Common myeloid progenitor, CD34-positive (primary cell): ENCODE measurements around the gene RPL36.

Experiments used
- CTCF ChIA-PET: fragments of 350-600 bp; sonication (Branson Sonifier 250); formaldehyde crosslinking; loops from one replicate; lab custom pipeline; 2021; ENCODE audit warnings: antibody characterized with exemption; lab: Charles Lee
- POLR2A ChIA-PET: fragments of 350-600 bp; sonication (Branson Sonifier 250); formaldehyde crosslinking; loops from one replicate; lab custom pipeline; 2021; ENCODE audit warnings: antibody characterized with exemption; lab: Charles Lee
- DNase-seq, 3 donors: peaks; one replicate each; pipeline versions ENCODE4 v3.0.0 to v3.0.0-alpha.2; 2013
- H3K27ac ChIP-seq, 2 experiments: 1 replicate in 1 of 2; 2 replicates in 1 of 2; pipeline ENCODE4 v1.7.0; 2013; ENCODE audit warnings: inconsistent platforms in 2 of 2, low read length in 2 of 2, mild to moderate bottlenecking in 2 of 2, low read depth in 1 of 2, moderate library complexity in 1 of 2; ENCODE audit not compliant: severe bottlenecking in 2 of 2, insufficient read depth in 1 of 2, poor library complexity in 1 of 2
- H3K27me3 ChIP-seq, 5 experiments: replicated peaks in 2 of 5; 1 replicate in 3 of 5; 2 replicates in 2 of 5; pipeline versions ENCODE4 v1.6.1 to v1.7.0; 2013; ENCODE audit warnings: low read length in 4 of 5, mild to moderate bottlenecking in 2 of 5, moderate library complexity in 2 of 5, inconsistent platforms in 1 of 5; ENCODE audit not compliant: insufficient read depth in 5 of 5, control insufficient read depth in 4 of 5
- H3K36me3 ChIP-seq, 4 experiments: 1 replicate in 2 of 4; 2 replicates in 2 of 4; pipeline versions ENCODE4 v1.6.1 to v1.7.0; 2013; ENCODE audit warnings: low read length in 3 of 4, control low read depth in 1 of 4, mild to moderate bottlenecking in 1 of 4; ENCODE audit not compliant: control insufficient read depth in 4 of 4, insufficient read depth in 4 of 4
- H3K4me1 ChIP-seq, 4 experiments: 1 replicate in 3 of 4; 2 replicates in 1 of 4; pipeline versions ENCODE4 v1.6.1 to v1.7.1; 2013; ENCODE audit warnings: low read length in 3 of 4, mild to moderate bottlenecking in 3 of 4, control low read depth in 1 of 4, inconsistent platforms in 1 of 4, moderate library complexity in 1 of 4; ENCODE audit not compliant: control insufficient read depth in 4 of 4, insufficient read depth in 4 of 4; ENCODE audit errors: control extremely low read depth in 1 of 4
- H3K4me3 ChIP-seq, 7 experiments: 1 replicate in 4 of 7; 2 replicates in 3 of 7; pipeline versions ENCODE4 v1.5.1 to v1.7.0; 2013; ENCODE audit warnings: mild to moderate bottlenecking in 7 of 7, low read length in 6 of 7, moderate library complexity in 6 of 7, inconsistent platforms in 2 of 7, low read depth in 2 of 7, control low read depth in 1 of 7; ENCODE audit not compliant: insufficient read depth in 4 of 7, control insufficient read depth in 1 of 7; ENCODE audit errors: extremely low read depth in 1 of 7
- H3K9me3 ChIP-seq, 5 experiments: 1 replicate in 4 of 5; 2 replicates in 1 of 5; pipeline versions ENCODE4 v1.6.1 to v1.7.1; 2013; ENCODE audit warnings: low read length in 4 of 5, mild to moderate bottlenecking in 2 of 5, inconsistent platforms in 1 of 5, low read depth in 1 of 5, moderate library complexity in 1 of 5; ENCODE audit not compliant: control insufficient read depth in 4 of 5, insufficient read depth in 2 of 5; ENCODE audit errors: control extremely low read depth in 1 of 5
- WGBS: methylation state at CpG from one replicate; pipeline ENCODE4 v1.1.5; 2013; ENCODE audit not compliant: insufficient coverage; 5-methylcytosine and 5-hydroxymethylcytosine counted together

The RPL36 gene

DNA sequence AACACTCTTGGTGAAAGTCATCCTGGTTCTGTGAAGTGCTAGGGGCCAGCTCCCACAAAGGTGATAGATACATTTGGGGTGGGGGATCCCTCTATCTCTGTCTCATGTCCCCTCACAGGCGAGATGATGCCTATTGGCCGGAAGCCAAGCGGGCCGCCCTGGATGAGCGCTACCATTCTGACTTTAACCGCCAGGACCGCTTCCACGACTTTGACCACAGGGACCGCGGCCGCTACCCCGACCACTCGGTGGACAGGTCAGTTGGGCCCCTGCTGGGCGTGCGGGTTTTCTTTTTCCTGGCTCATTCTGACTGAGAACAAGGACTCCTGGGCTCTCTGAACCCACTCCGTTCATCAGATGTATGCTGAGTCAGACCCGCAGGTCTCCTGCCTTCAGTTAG, 26.2 kb upstream of the RPL36 start:
- H3K9me3 ChIP-seq = no peaks in the 10 kb centered on the region
- ChIA-PET CTCF (interaction anchor here (1.5 kb wide), 1 partner anchor 23 kb away, joined by 4 read pairs; no protein-coding TSS in a partner anchor), POLR2A (interaction anchor here (0.7 kb wide), 1 partner anchor 64 kb away, joined by 3 read pairs; no protein-coding TSS in a partner anchor)
- H3K27me3 ChIP-seq = no peaks in the 10 kb centered on the region
- H3K4me3 ChIP-seq = no peak overlapping the region
- H3K36me3 ChIP-seq = peaks cover 31 to 89% (median 68%) of the 10 kb centered on the region in 4 experiments
- 100% methylated on average over 13 of the region's 17 CpGs for WGBS
- H3K4me1 ChIP-seq = no peaks in the 10 kb centered on the region
- no peak overlapping the region for H3K27ac ChIP-seq
- DNase-seq = no peak

DNA sequence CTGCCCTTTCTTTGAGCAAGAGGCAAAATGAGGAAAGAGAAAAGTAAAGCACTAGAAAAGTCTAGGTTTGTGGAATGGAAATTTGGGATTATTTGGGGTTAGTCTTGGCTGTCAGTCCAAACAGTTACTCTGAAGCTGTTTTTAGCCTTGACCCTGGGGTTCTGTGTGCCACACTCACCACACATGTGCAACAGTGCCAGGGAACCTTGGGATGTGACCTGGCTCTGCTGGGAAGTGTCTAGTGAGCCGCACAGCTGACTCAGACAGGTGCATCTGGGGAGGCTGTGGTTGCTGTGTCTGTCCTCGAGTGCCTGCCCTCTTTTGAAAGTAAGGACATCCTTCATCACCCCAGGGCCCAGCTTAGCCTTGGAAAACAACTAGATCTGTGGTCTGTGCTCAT, 25.6 kb upstream of the RPL36 start:
- DNase-seq = no peak
- ChIA-PET POLR2A (no interaction called here), CTCF (interaction anchor here (1.4 to 1.5 kb wide), 2 partner anchors 14 to 22 kb away, joined by 3 to 4 read pairs; no protein-coding TSS in a partner anchor)
- WGBS = 100% methylated on average over 2 of the region's 2 CpGs
- Histone ChIP-seq H3K27me3 (no peaks in the 10 kb centered on the region), H3K9me3 (no peaks in the 10 kb centered on the region), H3K4me3 (no peak overlapping the region), H3K27ac (no peak overlapping the region), H3K4me1 (no peaks in the 10 kb centered on the region), H3K36me3 (peaks cover 29 to 94% (median 70%) of the 10 kb centered on the region in 4 experiments)

DNA sequence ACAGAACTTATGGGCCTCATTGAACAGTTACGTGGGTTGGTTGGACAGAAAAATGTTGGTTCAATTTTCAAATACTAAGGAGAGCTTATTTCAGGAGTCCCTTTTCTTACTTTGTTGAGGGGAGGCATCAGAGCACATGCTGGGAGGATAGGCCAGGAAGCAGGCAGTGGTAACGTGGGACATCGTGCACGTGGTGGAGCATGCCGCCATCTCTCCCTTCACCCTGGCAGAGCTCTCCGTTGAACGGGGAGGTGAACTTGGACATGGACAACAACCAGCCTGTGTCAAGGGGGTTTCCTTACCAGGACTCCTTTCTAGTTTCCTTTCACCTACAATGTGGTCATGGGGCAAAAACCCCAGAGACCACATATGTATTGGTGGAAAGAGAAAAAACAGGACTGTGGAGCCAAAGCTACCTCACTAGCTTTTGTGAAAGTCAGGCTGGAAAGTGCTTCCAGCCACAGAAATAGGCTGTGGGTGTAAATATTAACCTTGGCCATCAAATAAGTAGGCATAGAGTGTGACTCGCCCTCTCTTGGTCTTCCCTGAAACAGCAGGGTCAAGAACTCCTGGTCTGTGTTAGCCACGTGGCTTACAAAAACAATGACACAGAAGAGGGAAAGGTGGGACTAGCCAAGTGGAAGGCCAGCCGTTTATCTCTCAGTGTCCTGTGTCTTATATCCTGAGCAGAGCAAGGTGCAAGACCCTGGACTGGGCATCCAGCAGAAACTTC, 24.1 kb upstream of the RPL36 start:
- H3K27ac ChIP-seq = no peak overlapping the region
- no peaks in the 10 kb centered on the region for H3K9me3 ChIP-seq
- ChIA-PET POLR2A (no interaction called here), CTCF (interaction anchor here (1.3 to 1.7 kb wide), 2 partner anchors 11 to 19 kb away, joined by 3 read pairs; no protein-coding TSS in a partner anchor)
- peaks cover 23 to 86% (median 64%) of the 10 kb centered on the region in 4 experiments for H3K36me3 ChIP-seq
- H3K27me3 ChIP-seq = no peaks in the 10 kb centered on the region
- H3K4me3 ChIP-seq = no peak overlapping the region
- 89% methylated on average over 7 of the region's 10 CpGs for WGBS
- H3K4me1 ChIP-seq = no peaks in the 10 kb centered on the region
- no peak for DNase-seq

DNA sequence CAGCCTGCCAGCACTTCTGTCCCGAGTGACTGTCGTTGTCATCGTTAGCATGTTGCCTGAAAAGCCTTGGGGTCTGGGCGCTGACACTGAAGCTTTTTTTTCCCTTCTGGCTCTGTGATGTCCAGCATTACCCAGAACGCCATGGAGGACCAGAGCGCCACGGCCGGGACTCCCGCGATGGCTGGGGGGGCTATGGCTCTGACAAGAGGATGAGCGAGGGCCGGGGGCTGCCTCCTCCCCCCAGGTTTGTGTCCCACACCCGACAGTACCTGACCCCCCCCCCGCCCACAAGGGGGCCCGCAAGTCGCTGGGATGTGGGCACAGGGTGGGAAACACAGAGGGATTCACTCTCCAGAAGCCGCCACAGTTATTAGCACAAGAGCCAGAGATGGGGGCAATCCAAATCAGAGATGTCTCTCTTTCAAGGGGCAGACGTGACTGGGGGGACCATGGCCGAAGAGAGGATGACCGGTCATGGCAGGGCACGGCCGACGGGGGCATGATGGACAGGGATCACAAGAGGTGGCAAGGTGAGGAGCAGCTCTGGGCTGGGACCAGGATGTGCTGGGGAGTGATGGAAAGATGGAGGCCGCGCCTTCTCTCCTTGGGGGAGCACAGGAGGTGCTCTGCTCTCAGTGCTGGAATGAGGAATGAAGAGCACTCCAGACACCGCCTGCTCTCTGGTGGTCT, 23.0 kb upstream of the RPL36 start:
- Histone ChIP-seq H3K4me1 (no peaks in the 10 kb centered on the region), H3K27me3 (no peaks in the 10 kb centered on the region), H3K36me3 (peaks cover 15 to 85% (median 61%) of the 10 kb centered on the region in 4 experiments), H3K4me3 (no peak overlapping the region), H3K27ac (no peak overlapping the region), H3K9me3 (no peaks in the 10 kb centered on the region)
- ChIA-PET CTCF (interaction anchor here (1.3 to 1.7 kb wide), 2 partner anchors 10 to 20 kb away, joined by 3 read pairs; no protein-coding TSS in a partner anchor), POLR2A (interaction anchor here (0.6 kb wide), 1 partner anchor 40 kb away, joined by 3 read pairs; no protein-coding TSS in a partner anchor)
- DNase-seq = no peak
- WGBS = 94% methylated on average over 21 of the region's 26 CpGs

DNA sequence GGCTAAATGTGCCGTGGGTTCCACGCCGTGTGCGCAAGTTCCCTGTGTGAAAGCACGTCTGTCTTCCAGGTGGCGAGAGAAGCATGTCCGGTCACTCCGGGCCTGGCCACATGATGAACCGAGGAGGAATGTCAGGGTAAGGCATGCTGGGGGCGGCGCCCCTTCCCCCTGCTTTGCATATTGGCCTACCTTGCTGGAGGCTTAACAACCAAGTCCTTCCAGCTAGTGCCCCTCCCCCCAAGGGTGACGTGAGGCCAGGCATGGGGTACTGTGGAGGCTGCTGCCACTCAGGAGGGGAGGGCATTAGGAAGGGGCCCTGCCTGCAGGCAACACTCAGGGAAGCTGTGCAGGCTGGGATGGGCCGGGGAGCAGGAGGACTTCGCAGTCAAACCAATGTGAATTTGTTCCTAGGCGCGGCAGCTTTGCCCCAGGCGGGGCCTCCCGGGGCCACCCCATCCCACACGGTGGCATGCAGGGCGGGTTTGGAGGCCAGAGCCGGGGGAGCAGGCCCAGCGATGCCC, 22.3 kb upstream of the RPL36 start:
- DNase-seq = no peak
- WGBS = 98% methylated on average over 20 of the region's 22 CpGs
- CTCF ChIA-PET = interaction anchor here (1.7 kb wide), 1 partner anchor 9 kb away, joined by 3 read pairs; no protein-coding TSS in a partner anchor
- Histone ChIP-seq H3K27me3 (no peaks in the 10 kb centered on the region), H3K4me1 (no peaks in the 10 kb centered on the region), H3K4me3 (no peak overlapping the region), H3K36me3 (peaks cover 15 to 79% (median 58%) of the 10 kb centered on the region in 4 experiments), H3K9me3 (no peaks in the 10 kb centered on the region), H3K27ac (no peak overlapping the region)
- POLR2A ChIA-PET = interaction anchor here (0.6 kb wide), 1 partner anchor 40 kb away, joined by 3 read pairs; no protein-coding TSS in a partner anchor

DNA sequence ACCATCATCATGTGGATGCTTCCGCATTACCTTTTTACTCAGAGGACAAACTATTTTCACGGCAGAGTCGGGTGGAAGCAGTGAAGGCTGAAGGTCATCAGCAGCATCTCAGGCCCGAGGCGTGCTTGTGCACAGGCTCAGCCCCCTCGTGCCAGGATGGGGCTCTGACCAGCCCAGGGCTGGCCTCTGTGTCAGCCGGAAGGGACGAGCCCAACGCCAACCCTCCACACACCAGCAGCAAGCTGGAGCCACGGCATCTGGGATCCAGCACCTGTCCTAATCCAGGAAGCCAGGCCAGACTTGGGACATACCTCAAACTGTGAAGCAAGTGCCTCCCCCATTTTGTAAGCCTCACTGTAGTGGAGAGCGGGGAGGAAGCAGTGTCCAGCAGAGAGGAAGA, 20.9 kb upstream of the RPL36 start:
- DNase-seq = no peak
- CTCF ChIA-PET = no interaction called here
- Histone ChIP-seq H3K27ac (no peak overlapping the region), H3K4me3 (no peak overlapping the region), H3K36me3 (peaks cover 7 to 70% (median 49%) of the 10 kb centered on the region in 4 experiments), H3K9me3 (no peaks in the 10 kb centered on the region), H3K4me1 (no peaks in the 10 kb centered on the region), H3K27me3 (no peaks in the 10 kb centered on the region)
- POLR2A ChIA-PET = no interaction called here
- WGBS = 87% methylated on average over 10 of the region's 11 CpGs
